PFSK-1 (cell line): ENCODE data around the gene CLMN.

ENCODE experiments used
- FOXP2 ChIP-seq: optimal IDR thresholded peaks from 2 replicates; pipeline ENCODE3; 2011; ENCODE audit warnings: borderline replicate concordance, control low read depth, inconsistent platforms; ENCODE audit not compliant: insufficient read depth; ENCODE audit errors: extremely low read length, extremely low read depth
- POLR2AphosphoS5 ChIP-seq: IDR thresholded peaks from 2 replicates; pipeline ENCODE4 v1.6.1; 2012; ENCODE audit warnings: low read depth, mild to moderate bottlenecking, control low read depth, low read length, moderate library complexity
- SIN3A ChIP-seq: IDR thresholded peaks from 2 replicates; pipeline ENCODE4 v1.6.1; 2012; ENCODE audit warnings: mild to moderate bottlenecking, low read length, moderate library complexity, borderline replicate concordance; ENCODE audit not compliant: insufficient read depth
- TAF1 ChIP-seq: IDR thresholded peaks from 2 replicates; pipeline ENCODE4 v1.6.1; 2012; ENCODE audit warnings: low read length, control low read depth, borderline replicate concordance; ENCODE audit not compliant: insufficient read depth
- TF ChIP-seq, protein P1 (sequence below), 2 experiments: IDR thresholded peaks; 2 replicates each; pipeline versions ENCODE4 v1.6.1 to v1.8.0; 2011 to 2012; ENCODE audit warnings: low read depth in 2 of 2, low read length in 2 of 2, control low read depth in 1 of 2, inconsistent platforms in 1 of 2, mild to moderate bottlenecking in 1 of 2, moderate library complexity in 1 of 2; ENCODE audit not compliant: insufficient read depth in 1 of 2

Gene CLMN

DNA sequence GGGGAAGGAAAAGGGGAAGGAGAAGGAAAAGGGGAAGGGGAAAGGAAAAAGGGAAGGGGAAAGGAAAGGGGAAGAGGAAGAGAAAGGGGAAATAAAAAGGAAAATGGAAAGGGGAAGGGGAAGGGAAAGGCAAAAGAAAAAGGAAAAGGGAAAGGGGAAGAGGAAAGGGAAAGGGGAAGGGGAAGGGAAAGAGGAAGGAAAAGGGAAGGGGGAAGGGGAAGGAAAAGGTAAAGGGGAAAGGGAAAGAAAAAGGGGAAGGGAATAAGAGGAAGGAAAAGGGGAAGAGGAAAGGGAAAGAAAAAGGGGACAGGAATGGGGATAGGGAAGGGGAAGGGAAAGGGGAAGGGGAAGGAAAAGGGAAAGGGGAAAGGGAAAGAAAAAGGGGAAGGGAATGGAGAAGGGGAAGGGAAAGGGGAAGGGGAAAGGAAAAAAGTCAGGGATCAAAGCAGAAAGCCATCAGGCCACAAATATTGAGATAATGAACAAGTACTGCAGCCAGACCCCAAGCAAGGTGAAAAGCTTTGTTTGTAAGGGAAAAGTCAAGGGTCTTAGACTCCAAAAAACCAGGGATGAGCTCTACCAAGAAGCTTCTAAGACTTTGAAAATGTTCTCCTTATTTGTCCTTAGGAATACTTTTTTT is 182.4 kb downstream of the CLMN start:
- TF ChIP-seq SIN3A = no peak
- no peak for TF ChIP-seq FOXP2

- TF ChIP-seq, protein P1, sequence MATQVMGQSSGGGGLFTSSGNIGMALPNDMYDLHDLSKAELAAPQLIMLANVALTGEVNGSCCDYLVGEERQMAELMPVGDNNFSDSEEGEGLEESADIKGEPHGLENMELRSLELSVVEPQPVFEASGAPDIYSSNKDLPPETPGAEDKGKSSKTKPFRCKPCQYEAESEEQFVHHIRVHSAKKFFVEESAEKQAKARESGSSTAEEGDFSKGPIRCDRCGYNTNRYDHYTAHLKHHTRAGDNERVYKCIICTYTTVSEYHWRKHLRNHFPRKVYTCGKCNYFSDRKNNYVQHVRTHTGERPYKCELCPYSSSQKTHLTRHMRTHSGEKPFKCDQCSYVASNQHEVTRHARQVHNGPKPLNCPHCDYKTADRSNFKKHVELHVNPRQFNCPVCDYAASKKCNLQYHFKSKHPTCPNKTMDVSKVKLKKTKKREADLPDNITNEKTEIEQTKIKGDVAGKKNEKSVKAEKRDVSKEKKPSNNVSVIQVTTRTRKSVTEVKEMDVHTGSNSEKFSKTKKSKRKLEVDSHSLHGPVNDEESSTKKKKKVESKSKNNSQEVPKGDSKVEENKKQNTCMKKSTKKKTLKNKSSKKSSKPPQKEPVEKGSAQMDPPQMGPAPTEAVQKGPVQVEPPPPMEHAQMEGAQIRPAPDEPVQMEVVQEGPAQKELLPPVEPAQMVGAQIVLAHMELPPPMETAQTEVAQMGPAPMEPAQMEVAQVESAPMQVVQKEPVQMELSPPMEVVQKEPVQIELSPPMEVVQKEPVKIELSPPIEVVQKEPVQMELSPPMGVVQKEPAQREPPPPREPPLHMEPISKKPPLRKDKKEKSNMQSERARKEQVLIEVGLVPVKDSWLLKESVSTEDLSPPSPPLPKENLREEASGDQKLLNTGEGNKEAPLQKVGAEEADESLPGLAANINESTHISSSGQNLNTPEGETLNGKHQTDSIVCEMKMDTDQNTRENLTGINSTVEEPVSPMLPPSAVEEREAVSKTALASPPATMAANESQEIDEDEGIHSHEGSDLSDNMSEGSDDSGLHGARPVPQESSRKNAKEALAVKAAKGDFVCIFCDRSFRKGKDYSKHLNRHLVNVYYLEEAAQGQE (IDR thresholded peaks at IDR 0.05; ENCODE audit: insufficient read depth in 1 of 2, low read depth in 2 of 2, low read length in 2 of 2) = no peak
- TF ChIP-seq POLR2AphosphoS5 = no peak
- TF ChIP-seq TAF1 = no peak
- TF ChIP-seq FOXP2 = no peak
- no peak for TF ChIP-seq SIN3A
These were observed 183.1 kb downstream of the CLMN start for GRCh38 chr14:95136631-95137030.

- TF ChIP-seq, protein P1 (IDR thresholded peaks at IDR 0.05; ENCODE audit: insufficient read depth in 1 of 2, low read depth in 2 of 2, low read length in 2 of 2) = no peak
- TF ChIP-seq POLR2AphosphoS5 = no peak
These were observed 185.3 kb downstream of the CLMN start for GRCh38 chr14:95134304-95134933.

DNA sequence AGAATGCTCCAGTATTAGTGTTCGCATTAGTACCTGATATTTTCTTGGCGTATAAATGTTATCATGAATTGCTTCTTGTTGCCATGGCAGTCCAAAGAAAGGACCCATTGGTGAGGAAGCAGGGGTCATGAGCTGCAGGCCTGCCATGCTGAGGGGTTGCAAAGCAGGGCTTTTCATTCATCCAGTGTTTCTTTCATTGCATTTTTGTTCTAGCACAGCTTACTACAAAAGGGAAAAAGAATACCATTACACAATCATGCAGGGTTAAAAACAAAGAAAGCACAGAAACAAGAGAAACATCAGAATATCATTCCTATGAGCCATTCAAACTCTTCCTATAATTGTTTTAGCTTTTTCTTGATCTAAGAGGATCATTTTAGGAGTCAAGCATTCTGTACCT is 186.4 kb downstream of the CLMN start:
- TF ChIP-seq SIN3A (no peak), POLR2AphosphoS5 (no peak), FOXP2 (no peak), TAF1 (no peak)
- TF ChIP-seq, protein P1 (IDR thresholded peaks at IDR 0.05; ENCODE audit: insufficient read depth in 1 of 2, low read depth in 2 of 2, low read length in 2 of 2) = no peak

DNA sequence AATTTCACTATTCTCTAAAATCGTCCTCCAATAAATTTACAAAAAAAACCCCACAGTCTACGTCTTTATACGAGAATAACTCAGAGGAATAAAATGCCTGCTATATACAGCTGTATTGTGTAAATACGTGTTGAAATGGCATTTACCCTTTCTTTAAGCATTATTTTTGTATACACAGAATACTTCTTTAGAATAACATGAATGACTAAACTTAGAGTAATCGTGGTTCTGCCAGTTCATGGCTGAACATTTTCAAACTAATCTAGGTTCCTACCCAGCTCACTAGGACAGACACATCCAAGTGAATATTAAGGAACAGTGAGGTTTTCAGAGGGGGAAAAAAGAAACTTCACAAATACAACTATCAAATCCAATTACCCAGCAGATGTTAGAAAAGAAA is 186.9 kb downstream of the CLMN start:
- no peak for TF ChIP-seq POLR2AphosphoS5
- TF ChIP-seq FOXP2 = no peak
- TF ChIP-seq SIN3A = no peak
- no peak for TF ChIP-seq TAF1
- TF ChIP-seq, protein P1 (IDR thresholded peaks at IDR 0.05; ENCODE audit: insufficient read depth in 1 of 2, low read depth in 2 of 2, low read length in 2 of 2) = no peak
